Inflammatory macrophage treated with lipopolysaccharide for 1 hour (primary cell): ENCODE data around the gene DNMT3A.

Experiments used
- DNase-seq, 2 donors: peaks; one replicate each; pipeline ENCODE4 v3.0.0-alpha.2; 2020 to 2022

The DNMT3A gene

DNA sequence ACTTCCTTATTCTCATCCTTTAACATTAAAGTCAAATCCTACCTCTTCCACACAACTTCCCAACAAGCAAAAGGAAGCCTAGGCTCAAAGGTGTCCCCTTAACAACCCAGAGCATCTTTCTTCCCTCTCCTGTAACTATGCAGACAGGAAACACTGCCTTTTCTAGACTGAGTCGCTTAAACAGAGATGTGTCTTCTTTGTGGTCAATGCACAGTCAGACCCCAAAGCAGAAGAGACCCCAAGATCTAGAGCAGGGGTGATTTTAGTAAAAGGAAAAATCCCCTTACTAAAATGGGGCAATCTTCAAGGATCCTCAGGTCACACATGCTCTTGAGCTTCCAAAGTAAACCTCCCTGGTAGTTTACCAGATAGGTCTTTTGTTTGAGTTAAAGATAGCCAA, 86.8 kb downstream of the DNMT3A start:
- no peak for DNase-seq

DNA sequence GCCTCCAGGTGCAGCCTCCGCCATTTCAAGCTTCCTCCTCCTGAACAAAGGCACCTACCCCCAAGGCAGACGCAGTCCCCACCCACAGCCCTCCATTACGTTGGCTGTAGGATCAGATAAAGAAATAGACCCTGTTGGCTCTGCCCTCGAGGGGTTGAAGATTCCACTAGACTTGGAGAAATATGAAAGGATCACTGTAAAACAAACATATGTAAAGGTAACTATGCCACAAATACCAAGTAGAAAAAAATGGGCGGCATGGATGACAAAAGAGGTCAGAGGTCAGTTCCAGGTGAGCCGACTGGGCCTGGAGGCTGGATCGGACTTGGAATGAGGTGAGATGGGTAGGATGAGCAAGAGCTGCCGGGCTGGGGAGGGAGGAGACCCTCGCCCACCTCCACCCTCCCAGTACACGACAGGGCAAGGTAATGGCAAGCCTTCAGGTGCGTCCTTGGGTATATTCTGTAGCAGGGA, 88.5 kb downstream of the DNMT3A start:
- DNase-seq, result no peak

DNA sequence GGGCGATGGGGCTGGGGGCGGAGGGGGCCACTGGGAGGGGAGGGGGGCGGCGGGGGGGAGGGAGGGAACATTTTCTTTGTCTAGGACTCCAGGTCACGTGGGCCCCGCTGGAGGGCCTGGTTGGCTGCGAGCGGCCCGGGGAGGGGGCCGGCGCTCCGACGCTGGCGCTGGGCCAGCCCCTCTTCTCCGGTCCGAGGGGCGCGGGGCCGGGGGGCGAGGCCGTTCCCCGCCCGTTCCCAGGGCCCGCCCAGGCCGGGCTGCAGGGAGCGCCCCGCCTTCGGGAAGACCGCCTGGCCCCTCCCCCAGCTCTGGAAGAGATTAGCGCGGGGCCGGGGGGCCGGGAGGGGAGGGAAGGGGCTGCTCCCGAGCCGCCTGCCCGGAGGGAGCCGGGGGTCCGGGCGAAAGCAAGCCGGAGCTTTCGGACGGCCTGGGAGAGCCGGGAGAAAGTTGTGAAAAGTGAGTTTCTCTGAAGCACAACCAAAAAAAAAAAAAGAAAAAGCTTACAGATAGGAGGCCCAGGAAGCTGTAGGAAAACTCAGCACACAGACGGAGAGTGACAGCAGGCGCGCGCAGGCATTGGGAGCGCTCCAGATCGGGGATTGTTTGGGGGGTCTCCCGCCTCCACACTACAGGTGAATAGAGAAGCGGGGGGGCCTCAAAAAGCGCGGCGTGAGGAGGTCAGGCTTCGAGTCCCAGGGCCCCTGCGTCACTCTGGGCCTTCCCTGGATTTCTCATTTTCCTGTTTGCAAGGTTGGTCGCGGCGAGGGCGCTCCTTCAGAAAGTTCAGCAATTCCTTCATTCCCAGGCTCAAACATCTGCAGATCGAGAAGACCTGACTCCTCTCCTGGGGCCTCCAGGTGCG, 89.2 kb downstream of the DNMT3A start:
- no peak for DNase-seq

DNA sequence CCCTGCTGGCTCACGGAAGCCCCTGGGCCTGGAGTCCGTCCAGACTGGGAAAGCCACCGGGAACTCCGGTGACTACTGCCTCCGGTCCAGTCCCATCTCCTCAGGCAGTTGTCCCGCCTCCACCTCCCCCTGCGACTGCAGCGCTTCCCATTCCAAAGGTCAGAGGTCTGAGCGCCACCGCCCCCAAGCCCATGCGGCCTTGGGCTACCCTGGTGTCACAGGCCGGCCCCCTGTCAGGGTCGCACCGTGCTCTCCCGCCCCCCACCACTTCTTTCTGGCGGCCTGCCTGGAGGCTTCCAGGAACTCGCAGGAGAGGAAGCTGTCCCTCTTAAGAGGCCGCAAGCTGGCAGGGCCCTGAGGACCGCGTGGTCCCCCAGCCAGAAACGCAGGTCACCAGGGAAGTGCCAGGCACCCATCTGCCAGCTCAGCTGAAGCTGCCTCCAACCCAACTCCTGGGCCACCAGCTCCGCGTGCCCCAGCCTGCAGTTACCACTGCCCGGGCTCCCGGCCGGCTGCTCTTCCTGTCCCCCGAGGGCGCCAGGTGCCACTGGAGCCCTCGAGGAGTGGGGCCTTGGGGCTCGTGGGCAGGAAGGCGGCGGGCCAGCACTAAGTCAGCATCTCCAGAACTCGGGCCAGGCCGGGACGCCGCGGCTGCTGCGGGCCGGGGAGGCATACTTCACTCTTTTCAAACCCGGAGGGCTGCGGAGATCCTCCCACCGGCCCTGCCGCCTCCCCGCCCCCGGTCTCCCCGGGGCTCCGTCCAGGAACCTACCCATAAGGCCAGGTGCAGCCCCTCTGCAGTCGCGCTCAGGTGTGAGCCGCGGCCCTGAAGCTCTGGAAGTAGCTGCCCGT, 90.1 kb downstream of the DNMT3A start:
- DNase-seq, result peak; percentile 39 to 72

DNA sequence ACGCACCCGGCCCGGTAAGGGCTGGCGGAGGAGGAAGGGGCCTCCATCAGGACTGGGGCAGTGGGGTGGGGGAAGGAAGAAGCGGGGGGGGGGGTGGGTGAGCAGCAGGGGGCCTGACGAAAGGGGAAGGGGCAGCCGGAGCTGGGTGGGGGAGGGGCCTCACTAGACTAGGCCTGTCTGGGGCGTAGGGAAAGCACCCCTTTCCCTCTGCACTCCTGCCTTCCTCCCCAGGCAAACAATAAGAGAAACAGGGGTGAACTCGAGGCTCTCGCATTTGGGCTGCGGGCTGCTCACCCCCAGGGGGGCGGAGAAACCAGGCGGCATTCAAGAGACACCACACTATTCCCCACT, 90.7 kb downstream of the DNMT3A start:
- DNase-seq, result no peak

DNA sequence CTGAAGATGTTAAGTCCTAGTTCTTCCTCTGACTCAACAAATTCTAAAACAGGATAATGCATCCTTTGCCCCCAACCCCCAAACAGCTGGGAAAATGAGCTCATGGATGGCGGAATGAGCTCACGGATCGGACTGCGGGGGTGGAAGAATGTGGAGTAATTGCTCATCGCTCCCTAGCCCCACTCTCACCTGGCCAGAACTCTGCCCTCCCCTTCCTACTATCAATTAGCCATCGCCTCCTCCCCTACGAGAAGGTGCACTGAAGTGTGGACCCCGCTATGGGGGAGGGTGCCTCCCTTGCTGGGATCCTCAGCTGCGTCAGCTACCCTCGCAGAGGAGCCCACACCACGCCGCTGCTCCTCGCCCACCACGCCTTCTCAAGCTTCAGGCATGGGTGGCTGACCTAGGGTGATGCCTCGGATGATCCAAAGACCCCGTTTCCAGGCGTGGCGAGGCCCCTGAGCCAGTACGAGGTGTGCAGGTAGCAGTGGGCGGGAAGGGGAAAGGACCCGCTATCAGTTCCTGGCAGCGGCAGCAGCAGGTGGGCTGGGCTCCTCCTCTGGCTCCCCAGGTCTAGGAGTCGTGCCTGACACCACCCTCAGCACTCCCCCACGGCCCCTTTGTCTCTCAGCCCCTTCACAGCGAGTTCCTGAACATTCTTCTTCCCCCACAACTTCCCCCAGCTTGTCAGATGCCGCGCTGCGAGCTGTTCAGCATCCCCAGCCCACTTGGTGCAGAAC, 91.2 kb downstream of the DNMT3A start:
- no peak for DNase-seq

DNA sequence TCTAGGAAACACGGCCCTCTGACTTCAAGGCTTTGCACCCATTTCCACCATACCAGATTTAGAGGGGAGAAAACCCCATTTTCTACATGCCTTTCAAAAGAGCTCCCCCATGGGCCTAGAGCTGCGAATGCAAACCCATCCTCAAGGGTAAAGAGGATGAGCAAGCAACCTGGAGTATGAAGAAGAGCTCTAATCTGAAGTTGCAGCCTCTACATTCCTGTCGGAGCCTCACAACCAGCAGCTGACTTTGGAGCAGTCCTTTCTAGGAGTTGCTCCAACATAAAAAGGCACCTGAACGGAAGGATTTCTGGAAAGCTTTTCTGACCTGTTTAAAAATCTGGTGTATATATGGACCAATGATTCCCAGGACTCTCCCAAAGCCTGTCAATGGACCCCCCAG, 91.9 kb downstream of the DNMT3A start:
- DNase-seq, result no peak

DNA sequence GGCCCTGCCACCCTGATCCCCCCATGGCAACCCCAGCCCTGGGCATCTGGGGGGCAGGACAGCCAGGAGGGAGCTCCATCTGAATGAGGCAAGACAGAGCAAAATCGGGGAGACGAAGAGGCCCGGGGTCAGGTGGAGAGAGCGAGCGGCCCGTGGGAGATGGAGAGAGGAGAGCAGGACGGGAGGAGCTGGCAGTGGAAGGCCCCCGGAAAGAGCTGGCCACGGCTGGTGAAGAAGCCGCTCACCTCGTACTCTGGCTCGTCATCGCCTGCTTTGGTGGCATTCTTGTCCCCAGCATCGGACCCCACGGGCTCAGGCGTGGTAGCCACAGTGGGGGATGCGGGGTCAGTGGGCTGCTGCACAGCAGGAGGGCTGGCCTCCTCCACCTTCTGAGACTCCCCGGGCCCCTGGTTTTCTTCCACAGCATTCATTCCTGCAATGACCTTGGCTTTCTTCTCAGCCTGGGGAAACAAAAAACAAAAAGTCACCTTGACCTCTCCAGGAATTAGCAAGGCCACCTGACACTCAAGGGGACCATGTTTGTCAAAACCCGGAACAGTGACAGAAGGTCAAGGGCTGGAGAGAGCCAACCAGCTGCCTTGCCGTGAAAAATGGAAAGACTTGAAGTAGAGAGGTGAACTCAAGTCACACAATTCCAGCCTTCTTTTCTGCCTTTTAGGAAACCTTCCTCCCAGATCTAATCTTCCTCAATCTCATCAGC, 93.8 kb downstream of the DNMT3A start:
- no peak for DNase-seq

DNA sequence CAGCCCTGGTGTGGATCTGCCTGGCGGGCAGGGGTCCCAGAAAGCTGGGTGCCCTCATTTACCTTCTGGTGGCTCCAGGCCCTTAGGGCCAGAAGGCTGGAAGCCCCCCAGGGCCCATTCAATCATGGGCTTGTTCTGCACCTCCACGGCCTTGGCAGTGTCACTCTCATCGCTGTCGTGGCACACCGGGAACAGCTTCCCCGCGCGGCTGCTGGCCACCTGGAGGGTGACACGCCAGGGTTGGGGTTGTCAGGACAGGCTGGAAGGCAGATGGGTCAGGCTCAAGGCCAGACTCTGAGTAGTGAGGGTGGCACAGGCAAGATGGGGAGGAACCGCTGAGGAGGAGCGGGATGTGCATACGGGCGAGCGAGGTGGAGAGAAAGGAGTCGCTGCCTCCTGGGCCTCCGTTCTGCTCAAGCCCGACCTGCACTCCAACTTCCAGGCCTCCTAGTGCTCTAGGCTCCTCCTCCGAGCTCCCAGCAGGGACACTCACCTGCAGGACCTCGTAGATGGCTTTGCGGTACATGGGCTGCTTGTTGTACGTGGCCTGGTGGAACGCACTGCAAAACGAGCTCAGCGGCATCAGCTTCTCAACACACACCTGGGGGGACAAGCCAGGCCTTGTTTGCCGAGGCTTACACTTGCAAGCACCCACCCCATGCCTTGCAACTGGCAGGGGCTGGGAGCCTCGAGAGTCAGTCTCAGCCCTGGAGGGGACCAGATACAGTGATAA, 95.0 kb downstream of the DNMT3A start:
- DNase-seq, result no peak

DNA sequence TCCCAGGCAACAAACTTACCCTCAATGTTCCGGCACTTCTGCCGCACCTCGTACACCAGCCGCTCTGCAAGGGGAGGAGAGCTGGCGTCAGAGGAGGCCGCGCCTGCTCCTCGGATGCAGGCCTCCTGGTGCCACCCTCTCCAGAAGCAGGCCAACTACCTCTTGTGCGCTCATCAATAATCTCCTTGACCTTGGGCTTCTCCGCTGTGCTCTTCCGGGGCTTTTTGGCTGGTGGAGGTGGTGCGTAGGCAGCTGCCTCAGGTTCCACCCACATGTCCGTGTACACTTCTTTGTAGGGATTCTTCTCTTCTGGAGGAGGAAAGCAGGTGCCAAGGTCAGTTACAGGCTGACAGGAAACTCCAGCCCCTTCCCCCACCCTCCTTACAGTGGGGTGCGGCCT, 95.7 kb downstream of the DNMT3A start:
- DNase-seq, result no peak

DNA sequence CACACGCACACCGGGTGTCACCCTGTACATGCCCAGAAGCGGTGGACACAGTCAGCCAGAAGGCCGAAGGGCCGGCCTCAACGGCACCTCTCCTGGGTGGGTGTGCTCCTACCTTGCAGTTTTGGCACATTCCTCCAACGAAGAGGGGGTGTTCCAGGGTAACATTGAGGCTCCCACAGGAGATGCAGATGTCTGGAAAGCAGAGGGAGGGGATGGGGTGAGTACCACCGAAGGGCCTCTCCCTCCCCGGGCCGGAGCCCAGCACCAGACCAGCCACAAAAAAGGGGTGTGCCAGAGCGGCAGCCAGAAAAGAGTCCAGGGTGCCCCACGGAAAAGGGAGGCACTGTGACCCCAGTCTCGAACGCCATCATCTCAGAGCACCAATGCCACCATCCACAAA, 96.6 kb downstream of the DNMT3A start:
- no peak for DNase-seq

DNA sequence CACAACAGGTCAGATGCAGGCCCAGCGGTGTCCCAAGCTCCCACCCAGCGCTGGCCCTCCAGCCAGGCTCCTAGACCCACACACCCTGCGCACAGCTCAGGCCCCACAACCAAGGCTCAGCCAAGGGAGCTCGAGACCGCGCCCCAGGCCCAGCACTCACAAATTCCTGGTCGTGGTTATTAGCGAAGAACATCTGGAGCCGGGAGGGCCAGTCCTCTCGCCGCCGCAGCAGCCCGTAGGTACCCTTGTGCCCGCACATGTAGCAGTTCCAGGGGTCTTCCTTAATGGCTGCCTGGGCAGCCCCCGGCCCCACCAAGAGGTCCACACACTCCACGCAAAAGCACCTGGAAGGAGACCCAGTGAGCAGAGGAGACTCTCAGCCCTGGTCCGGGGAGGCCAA, 97.7 kb downstream of the DNMT3A start:
- no peak for DNase-seq

DNA sequence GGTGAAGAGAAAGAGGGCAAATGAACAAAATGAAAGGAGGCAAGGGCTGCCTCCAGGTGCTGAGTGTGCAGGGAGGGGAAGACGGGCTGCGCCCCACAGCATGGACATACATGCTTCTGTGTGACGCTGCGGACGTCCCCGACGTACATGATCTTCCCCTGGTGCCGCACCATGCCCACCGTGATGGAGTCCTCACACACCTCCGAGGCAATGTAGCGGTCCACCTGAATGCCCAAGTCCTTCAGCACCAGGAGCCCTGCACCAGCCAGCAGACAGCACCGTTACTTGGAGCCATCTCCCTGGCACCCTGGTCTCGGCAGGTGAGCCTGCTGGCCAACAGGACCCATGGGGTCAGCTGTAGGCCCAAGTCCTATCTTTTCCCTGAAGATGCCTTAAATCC, 100.3 kb downstream of the DNMT3A start:
- DNase-seq, result no peak

DNA sequence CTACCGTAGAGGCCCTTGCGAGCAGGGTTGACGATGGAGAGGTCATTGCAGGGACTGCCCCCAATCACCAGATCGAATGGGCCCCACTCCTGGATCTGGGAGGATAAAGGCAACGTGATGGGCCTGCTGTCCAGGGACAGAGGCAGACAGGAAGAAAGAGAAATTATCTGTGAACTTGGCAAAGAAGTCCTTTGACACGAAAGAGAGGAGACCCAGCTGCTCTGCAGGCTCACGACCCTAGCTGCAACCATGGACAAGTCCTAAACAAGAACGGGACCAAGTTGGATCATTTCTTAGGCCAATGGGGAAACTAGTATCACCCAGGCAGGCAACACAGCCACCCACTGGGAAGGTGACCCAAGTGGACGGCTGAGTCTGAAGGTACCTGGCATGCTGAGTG, 101.1 kb downstream of the DNMT3A start:
- DNase-seq, result no peak

DNA sequence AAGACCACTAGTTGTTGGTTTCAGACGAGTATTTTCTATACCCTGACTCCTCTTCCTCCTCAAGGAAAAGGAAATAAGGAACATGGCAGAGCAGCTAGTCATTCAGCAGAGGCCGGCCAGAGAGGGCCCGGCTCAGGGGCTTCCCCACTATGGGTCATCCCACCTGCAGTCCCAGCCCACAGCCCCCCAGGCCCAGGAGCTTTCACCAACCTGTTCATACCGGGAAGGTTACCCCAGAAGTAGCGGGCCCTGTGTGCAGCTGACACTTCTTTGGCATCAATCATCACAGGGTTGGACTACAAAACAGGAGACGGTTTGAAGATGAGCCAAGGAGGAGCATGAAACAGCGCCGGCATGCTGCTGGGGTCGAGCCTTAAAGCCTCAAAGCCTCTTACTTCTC, 102.8 kb downstream of the DNMT3A start:
- DNase-seq, result no peak

DNA sequence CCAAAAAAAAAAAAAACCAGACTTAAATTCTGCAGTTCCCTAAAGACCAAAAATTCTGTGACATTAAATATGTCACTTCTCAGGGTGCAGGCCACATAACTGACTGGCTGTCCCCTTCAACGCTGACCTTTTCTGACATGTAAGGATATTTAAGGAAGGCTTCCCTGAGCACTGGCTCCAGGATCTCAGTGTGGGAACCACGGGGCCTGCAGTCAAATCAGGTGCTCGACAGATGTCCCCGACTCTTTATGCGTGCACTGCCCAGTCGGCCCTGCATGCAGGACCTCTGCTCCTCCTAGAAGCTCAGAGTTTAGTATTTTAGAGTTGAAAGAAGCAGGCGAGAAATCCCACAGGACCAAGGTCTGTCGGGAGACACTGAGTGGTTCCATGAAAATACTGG, 104.0 kb downstream of the DNMT3A start:
- no peak for DNase-seq

DNA sequence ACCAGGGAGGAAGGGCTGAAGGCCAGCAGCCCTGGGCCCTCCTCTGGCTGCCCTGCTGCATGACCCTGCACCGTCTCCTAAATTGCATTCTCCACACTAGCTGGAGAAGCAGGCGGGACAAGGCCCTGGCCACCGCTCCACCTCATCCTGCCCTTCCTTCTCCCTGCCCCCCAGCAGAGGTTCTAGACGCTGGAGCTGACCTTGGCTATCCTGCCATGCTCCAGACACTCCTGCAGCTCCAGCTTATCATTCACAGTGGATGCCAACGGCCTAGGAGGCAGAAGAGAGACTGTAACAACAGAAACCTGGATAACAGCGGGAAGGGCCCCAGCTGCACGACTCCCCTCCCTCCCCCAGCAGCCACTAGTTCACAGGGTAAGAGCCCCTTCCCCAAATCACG, 105.0 kb downstream of the DNMT3A start:
- DNase-seq, result no peak

DNA sequence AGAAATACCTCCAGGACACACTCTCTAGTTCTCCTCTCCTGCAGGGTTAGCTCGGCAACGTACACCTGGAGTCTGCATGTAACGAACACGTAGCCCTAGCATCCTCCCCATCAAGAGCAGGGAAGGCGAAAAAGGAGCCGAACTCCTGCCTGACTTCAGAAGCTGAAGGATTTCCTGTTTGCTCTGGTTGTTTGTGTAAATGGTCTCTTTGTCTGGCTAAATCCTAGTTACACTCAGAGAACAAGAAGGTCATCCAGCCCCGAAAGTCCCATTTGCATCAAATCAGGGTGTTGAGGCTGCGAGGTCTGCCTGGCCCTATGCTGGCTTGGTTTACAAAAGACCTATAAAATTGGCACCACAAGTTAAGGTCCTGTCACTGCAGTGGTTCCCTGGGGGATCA, 107.0 kb downstream of the DNMT3A start:
- no peak for DNase-seq

DNA sequence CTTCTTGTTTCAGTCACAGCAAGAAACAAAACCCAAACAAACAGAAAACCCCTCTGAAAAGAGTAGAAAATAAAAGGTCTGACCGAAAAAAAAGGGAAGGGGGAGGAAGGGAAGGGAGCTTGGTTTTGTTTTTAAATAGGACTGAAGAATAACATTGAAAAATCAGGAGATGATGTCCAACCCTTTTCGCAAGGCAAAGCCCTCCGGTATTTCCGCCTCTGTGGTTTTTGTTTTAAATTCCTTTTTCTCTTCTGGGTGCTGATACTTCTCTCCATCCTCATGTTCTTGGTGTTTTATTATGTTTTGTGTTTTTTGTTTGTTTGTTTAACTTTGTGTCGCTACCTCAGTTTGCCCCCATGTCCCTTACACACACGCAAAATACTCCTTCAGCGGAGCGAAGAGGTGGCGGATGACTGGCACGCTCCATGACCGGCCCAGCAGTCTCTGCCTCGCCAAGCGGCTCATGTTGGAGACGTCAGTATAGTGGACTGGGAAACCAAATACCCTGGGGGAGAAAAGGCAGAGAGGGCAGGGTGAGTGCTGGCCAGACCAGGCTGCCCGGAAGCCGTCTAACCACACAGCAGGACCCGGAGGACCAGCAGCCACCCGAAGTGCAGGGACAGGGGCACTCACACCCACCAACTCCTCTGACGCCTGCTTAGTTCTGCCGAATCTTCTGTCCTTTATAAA, 107.7 kb downstream of the DNMT3A start:
- no peak for DNase-seq

DNA sequence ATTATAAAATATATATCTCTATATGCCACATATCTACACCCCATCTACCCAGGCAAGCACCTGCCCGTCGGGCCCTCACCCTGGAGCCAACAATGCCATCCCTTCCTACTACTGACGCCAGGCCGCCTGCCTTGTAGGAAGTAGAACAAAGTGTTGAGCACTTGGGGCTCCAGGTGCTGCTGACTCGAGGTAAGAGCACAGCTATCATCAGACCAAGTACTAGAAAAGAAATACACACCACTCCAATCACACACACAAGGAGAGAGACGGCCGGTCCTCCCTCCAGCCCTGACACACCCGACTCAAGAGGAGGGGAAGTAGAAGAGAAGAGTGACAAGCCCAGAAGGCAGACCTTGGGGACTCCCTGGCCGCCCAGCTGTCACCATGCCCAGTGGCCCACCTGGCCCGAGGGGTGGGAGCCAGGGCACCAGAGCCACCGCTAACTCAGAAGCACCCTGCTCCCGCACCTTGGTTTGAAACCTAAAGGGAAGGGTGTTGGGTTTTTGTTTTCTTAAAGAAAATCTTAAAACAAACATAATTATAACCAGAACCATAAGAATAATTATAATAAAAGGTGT, 109.4 kb downstream of the DNMT3A start:
- no peak for DNase-seq

DNA sequence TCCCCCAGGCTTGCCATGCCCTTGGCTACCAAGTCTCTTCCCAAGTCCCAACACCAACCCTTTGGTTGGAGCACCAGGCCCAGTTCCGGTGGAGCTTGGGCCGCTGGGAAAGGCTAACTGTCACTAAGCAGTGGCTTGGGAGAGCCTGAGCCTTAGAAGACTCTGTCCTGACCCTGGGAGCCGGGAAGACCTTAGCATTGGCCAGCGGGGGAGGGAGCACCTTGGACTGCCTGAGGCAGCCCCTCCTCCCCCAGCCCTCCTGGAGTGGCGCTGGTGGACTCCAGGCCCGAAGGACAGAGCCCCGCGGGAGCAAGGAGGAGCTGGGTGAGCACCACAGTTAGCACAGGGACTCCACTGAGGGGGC, 110.8 kb downstream of the DNMT3A start:
- no peak for DNase-seq
